Measurements from ENCODE around the gene NKAIN4. TPM values are rescaled to one million over a fixed set of nuclear protein-coding genes. Genes with fewer than 3 reads are reported as not detected.

The NKAIN4 gene
- total and polyA plus RNA-seq, 2 donors from 2014 or later = 29.7 to 107 TPM

- intact Hi-C loops (cut with DNase I) = no loop called here
- no peak for FAIRE-seq
These were observed 40.8 kb upstream of the NKAIN4 start for GRCh38 chr20:63295018-63295417.

GRCh38 chr20:63294536-63294900, 40.3 kb upstream of the NKAIN4 start:
- H3K27me3 ChIP-seq (ENCODE audit: control insufficient read depth, insufficient read depth, low read length) = peaks cover 3% of the 10 kb centered on the region
- H3K9me3 ChIP-seq (ENCODE audit: control insufficient read depth in 2 of 3, insufficient read depth in 1 of 3, low read length in 3 of 3) = no peaks in the 10 kb centered on the region
- peaks cover 0 to 3% (median 0%) of the 10 kb centered on the region in 3 donors for H3K4me1 ChIP-seq (ENCODE audit: control insufficient read depth in 2 of 3, insufficient read depth in 2 of 3, low read depth in 1 of 3, low read length in 3 of 3)
- no peaks in the 10 kb centered on the region for H3K36me3 ChIP-seq (ENCODE audit: control insufficient read depth in 2 of 3, insufficient read depth in 3 of 3, low read length in 3 of 3)
- FAIRE-seq = no peak
- TF ChIP-seq CTCF (IDR thresholded peaks at IDR 0.05; ENCODE audit: borderline replicate concordance, extremely low read depth, insufficient read depth) = no peak
- no peak overlapping the region for H3K27ac ChIP-seq (ENCODE audit: low read depth in 2 of 2, low read length in 2 of 2)
- no peak for DNase-seq
- no peak overlapping the region for H3K9ac ChIP-seq (ENCODE audit: low read length in 3 of 3)
- no peak overlapping the region for H3K4me3 ChIP-seq (ENCODE audit: low read length in 3 of 3)
- intact Hi-C loops (cut with DNase I) = no loop called here

More at GRCh38 chr20:63295018-63295417, 40.8 kb upstream of the NKAIN4 start:
- TF ChIP-seq CTCF (IDR thresholded peaks at IDR 0.05; ENCODE audit: borderline replicate concordance, extremely low read depth, insufficient read depth) = no peak
- Histone ChIP-seq H3K27me3 (ENCODE audit: control insufficient read depth, insufficient read depth, low read length) (peaks cover 3% of the 10 kb centered on the region), H3K9me3 (ENCODE audit: control insufficient read depth in 2 of 3, insufficient read depth in 1 of 3, low read length in 3 of 3) (no peaks in the 10 kb centered on the region), H3K36me3 (ENCODE audit: control insufficient read depth in 2 of 3, insufficient read depth in 3 of 3, low read length in 3 of 3) (no peaks in the 10 kb centered on the region), H3K9ac (ENCODE audit: low read length in 3 of 3) (no peak overlapping the region), H3K27ac (ENCODE audit: low read depth in 2 of 2, low read length in 2 of 2) (no peak overlapping the region), H3K4me3 (ENCODE audit: low read length in 3 of 3) (no peak overlapping the region), H3K4me1 (ENCODE audit: control insufficient read depth in 2 of 3, insufficient read depth in 2 of 3, low read depth in 1 of 3, low read length in 3 of 3) (peaks cover 0 to 3% (median 0%) of the 10 kb centered on the region in 3 donors)
- DNase-seq = peak in 1 of 5 donors; percentile 51

GRCh38 chr20:63293871-63294535, 39.7 kb upstream of the NKAIN4 start:
- no peak overlapping the region for H3K27ac ChIP-seq (ENCODE audit: low read depth in 2 of 2, low read length in 2 of 2)
- no peaks in the 10 kb centered on the region for H3K9me3 ChIP-seq (ENCODE audit: control insufficient read depth in 2 of 3, insufficient read depth in 1 of 3, low read length in 3 of 3)
- no peak overlapping the region for H3K4me3 ChIP-seq (ENCODE audit: low read length in 3 of 3)
- no peak overlapping the region for H3K9ac ChIP-seq (ENCODE audit: low read length in 3 of 3)
- H3K4me1 ChIP-seq (ENCODE audit: control insufficient read depth in 2 of 3, insufficient read depth in 2 of 3, low read depth in 1 of 3, low read length in 3 of 3) = peaks cover 0 to 3% (median 0%) of the 10 kb centered on the region in 3 donors
- no peak for TF ChIP-seq CTCF (IDR thresholded peaks at IDR 0.05; ENCODE audit: borderline replicate concordance, extremely low read depth, insufficient read depth)
- FAIRE-seq (no peak), DNase-seq (peak in 4 of 5 donors; percentile 43 to 77 (median 48))
- peaks cover 3% of the 10 kb centered on the region for H3K27me3 ChIP-seq (ENCODE audit: control insufficient read depth, insufficient read depth, low read length)
- intact Hi-C loops (cut with DNase I) = no loop called here
- no peaks in the 10 kb centered on the region for H3K36me3 ChIP-seq (ENCODE audit: control insufficient read depth in 2 of 3, insufficient read depth in 3 of 3, low read length in 3 of 3)

Measured in kidney (tissue), 14 donors.